Measurements from ENCODE around the gene ZNF699.

The ZNF699 gene

DNA sequence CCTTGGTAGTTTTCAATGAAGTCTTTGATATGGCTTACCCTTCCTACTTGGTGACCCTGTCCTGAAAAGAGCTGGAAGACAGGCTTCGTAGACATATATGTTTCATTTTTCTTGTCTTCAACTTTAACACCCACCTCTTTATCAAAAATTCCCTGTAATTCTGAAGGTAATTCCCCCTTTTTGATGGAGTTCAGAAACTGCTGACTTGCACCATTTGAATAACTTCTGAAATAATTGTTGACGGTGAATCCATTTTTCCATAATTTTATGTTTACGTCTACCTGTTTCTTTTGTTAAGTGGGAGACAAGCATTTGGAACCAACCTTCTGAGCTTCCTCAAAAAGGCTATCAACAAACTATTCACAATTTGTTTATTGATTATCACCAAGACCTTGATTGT lies 38.6 kb upstream of the ZNF699 start:
- TF ChIP-seq, protein P1, sequence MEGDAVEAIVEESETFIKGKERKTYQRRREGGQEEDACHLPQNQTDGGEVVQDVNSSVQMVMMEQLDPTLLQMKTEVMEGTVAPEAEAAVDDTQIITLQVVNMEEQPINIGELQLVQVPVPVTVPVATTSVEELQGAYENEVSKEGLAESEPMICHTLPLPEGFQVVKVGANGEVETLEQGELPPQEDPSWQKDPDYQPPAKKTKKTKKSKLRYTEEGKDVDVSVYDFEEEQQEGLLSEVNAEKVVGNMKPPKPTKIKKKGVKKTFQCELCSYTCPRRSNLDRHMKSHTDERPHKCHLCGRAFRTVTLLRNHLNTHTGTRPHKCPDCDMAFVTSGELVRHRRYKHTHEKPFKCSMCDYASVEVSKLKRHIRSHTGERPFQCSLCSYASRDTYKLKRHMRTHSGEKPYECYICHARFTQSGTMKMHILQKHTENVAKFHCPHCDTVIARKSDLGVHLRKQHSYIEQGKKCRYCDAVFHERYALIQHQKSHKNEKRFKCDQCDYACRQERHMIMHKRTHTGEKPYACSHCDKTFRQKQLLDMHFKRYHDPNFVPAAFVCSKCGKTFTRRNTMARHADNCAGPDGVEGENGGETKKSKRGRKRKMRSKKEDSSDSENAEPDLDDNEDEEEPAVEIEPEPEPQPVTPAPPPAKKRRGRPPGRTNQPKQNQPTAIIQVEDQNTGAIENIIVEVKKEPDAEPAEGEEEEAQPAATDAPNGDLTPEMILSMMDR (IDR thresholded peaks at IDR 0.05) = no peak
- Histone ChIP-seq H3K36me3 (peaks cover 79 to 100% (median 82%) of the 10 kb centered on the region in 3 donors), H3K27ac (no peak overlapping the region), H3K4me1 (no peaks in the 10 kb centered on the region), H3K4me3 (no peak overlapping the region), H3K27me3 (no peaks in the 10 kb centered on the region), H3K9me3 (peaks cover 16 to 97% (median 80%) of the 10 kb centered on the region in 3 donors)
- DNase-seq = no peak
- intact Hi-C loops (cut with DNase I; ENCODE audit: low total_unique reads) = no loop called here

DNA sequence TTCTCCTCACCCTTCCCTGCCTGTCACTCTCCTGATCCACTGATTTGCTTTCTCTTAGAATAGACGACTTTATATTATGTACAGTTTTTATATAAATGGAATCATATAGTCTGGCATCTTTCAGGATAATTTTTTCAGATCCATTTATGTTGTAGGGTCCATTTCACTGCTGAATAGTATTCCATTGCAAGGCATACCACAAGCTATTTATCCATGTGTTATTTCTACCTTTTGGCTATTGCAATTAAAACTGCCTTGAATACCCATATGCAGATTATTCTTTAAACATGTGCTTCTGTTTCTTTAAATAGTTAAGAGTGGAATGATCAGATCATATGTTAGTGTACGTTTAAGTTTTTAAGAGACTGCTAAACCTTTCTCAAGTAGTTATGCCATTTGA lies 35.4 kb upstream of the ZNF699 start:
- no peaks in the 10 kb centered on the region for H3K4me1 ChIP-seq
- peaks cover 18 to 98% (median 83%) of the 10 kb centered on the region in 3 donors for H3K9me3 ChIP-seq
- peaks cover 80 to 100% (median 85%) of the 10 kb centered on the region in 3 donors for H3K36me3 ChIP-seq
- H3K4me3 ChIP-seq = no peak overlapping the region
- DNase-seq = no peak
- intact Hi-C loops (cut with DNase I; ENCODE audit: low total_unique reads) = no loop called here
- TF ChIP-seq, protein P1 (IDR thresholded peaks at IDR 0.05) = no peak
- H3K27me3 ChIP-seq = no peaks in the 10 kb centered on the region
- no peak overlapping the region for H3K27ac ChIP-seq

DNA sequence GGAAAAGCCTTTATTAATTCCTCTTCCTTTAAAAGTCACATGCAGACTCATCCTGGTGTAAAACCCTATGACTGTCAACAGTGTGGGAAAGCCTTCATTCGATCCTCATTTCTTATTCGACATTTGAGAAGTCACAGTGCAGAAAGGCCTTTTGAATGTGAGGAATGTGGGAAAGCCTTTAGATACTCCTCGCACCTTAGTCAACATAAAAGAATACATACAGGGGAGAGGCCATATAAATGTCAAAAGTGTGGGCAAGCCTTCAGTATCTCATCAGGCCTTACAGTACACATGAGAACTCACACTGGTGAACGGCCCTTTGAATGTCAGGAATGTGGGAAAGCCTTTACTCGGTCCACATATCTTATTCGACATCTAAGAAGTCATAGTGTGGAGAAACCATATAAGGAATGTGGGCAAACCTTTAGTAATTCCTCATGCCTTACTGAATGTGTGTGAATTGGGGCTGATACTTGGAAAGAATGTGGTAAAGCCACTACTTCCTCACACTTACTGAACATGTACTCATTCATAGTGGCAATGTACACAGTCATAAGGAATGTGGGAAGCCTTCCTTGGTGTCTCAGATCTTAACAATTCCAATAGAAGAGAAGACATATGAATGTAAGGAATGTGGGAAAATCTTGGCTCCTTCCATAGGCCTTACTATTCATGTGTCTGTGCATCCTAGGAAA lies 33.1 kb upstream of the ZNF699 start:
- intact Hi-C loops (cut with DNase I; ENCODE audit: low total_unique reads) = no loop called here
- Histone ChIP-seq H3K36me3 (peaks cover 84 to 100% (median 91%) of the 10 kb centered on the region in 3 donors), H3K9me3 (peaks cover 18 to 98% (median 89%) of the 10 kb centered on the region in 3 donors), H3K27ac (no peak overlapping the region), H3K4me3 (no peak overlapping the region), H3K27me3 (no peaks in the 10 kb centered on the region), H3K4me1 (no peaks in the 10 kb centered on the region)
- DNase-seq = no peak
- TF ChIP-seq, protein P1 (IDR thresholded peaks at IDR 0.05) = no peak

DNA sequence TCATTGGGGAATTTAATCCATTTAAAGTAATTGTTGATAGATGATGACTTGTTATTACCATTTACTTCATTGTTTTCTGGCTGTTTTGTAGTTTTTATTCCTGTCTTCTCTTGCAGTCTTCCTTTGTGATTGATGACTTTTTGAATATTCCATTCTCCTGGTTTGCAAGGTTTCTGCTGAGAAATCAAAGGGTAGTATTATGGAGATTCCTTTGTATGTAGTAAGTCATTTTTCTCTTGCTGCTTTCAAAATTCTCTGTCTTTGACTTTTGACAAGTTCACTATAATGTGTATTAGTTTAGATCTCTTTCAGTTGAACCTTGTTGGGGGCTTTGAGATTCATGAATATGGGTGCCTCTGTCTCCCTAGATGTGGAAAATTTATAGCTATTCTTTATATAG lies 20.4 kb upstream of the ZNF699 start:
- Histone ChIP-seq H3K4me1 (peaks cover 0 to 5% (median under 1%) of the 10 kb centered on the region in 4 donors), H3K4me3 (no peak overlapping the region), H3K36me3 (peaks cover 80 to 87% (median 84%) of the 10 kb centered on the region in 3 donors), H3K9me3 (peaks cover 12 to 85% (median 74%) of the 10 kb centered on the region in 3 donors), H3K27ac (no peak overlapping the region), H3K27me3 (no peaks in the 10 kb centered on the region)
- intact Hi-C loops (cut with DNase I; ENCODE audit: low total_unique reads) = loop anchor here (5.0 kb wide), 1 partner anchor 252 kb away; the partner anchor contains the start of gene ZNF121
- TF ChIP-seq, protein P1 (IDR thresholded peaks at IDR 0.05) = no peak
- DNase-seq = no peak

GRCh38 chr19:9324584-9324962 lies 14.9 kb upstream of the ZNF699 start:
- intact Hi-C loops (cut with DNase I; ENCODE audit: low total_unique reads) = loop anchor here (5.0 kb wide), 1 partner anchor 113 kb away; the partner anchor contains the start of gene ZNF266

More at GRCh38 chr19:9324584-9324962, 14.9 kb upstream of the ZNF699 start:
- Histone ChIP-seq H3K4me3 (peak overlapping the region; percentile 57 to 63), H3K27me3 (no peaks in the 10 kb centered on the region), H3K4me1 (peaks cover 0 to 17% (median 6%) of the 10 kb centered on the region in 4 donors), H3K9me3 (peaks cover 2 to 31% (median 20%) of the 10 kb centered on the region in 3 donors), H3K27ac (peak overlapping the region; percentile 76 to 84), H3K36me3 (peaks cover 30 to 35% (median 34%) of the 10 kb centered on the region in 3 donors)
- no peak for DNase-seq
- TF ChIP-seq, protein P1 (IDR thresholded peaks at IDR 0.05) = no peak

Measured in tibial artery (tissue), 4 donors.